Ishikawa (cell line): ENCODE data around the gene RAP1GAP2.

Source experiments
- EGR1 ChIP-seq: IDR thresholded peaks from 2 replicates; pipeline ENCODE4 v1.6.1; 2012
- EP300 ChIP-seq: IDR thresholded peaks from 2 replicates; pipeline ENCODE4 v1.6.1; 2012; ENCODE audit warnings: borderline replicate concordance
- MAX ChIP-seq: IDR thresholded peaks from 2 replicates; pipeline ENCODE4 v1.6.1; 2012
- RAD21 ChIP-seq: IDR thresholded peaks from 2 replicates; pipeline ENCODE4 v1.6.1; 2012; ENCODE audit warnings: low read depth
- TAF1 ChIP-seq: IDR thresholded peaks from 2 replicates; pipeline ENCODE4 v1.6.1; 2012; ENCODE audit warnings: low read depth, mild to moderate bottlenecking
- TEAD4 ChIP-seq: IDR thresholded peaks from 2 replicates; pipeline ENCODE4 v1.6.1; 2012

DNA sequence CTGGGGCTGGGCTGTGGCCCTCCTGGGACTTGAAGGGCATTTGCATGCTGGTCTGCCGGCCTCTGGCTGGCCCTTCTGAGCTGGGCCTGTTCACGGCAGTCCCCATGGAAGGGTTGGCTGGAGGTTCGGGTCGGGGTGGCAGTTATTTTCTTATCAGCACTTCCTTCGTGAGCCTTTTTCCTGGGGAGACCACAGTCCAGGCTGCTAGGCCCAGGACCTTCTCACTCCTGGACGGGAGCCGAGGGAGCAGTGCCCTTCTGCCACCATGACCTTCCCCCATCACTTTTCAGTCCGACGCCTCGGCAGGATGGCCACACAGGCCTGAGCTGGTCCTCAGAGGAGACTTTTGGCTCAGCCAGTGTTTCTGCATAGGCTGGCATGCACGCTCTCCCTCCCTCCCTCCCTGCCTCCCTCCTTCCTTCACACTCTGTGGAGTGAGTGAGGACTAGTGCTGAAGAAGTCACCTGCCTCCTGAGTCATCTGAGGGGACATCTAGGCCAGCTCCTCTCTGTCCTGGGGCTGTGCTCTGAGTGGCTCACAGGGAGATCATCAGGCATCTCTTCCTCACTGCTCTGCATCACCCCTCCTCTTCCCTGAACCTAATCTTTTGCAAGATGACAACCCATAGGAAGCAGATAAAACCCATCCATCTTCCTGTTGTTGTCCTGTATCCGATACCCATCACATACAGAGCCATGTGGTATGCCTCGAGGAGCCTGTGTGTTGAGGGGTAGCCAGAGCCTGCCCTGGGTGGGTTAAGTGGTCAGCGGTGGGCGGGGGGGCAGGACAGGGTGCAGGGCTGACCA lies 109.7 kb downstream of the RAP1GAP2 start:
- no peak for TF ChIP-seq EGR1
- no peak for TF ChIP-seq EP300
- no peak for TF ChIP-seq MAX
- TF ChIP-seq RAD21 = no peak
- TF ChIP-seq TAF1 = no peak
- no peak for TF ChIP-seq TEAD4
